UCSD-AML1 (cell line): Measurements from ENCODE around the gene TMEM168.
"Not testable (repeated sequence)": the region's sequence is repeated elsewhere in the genome, so short reads cannot be mapped to it uniquely, and the experiment has no call there.

Experiments
- DNase-seq: peaks from one replicate; lab custom pipeline; 2025; ENCODE audit not compliant: unreplicated experiment; lab: John Stamatoyannopoulos, UW

The TMEM168 gene

GRCh38 chr7:112782498-112782897 is 7.7 kb downstream of the TMEM168 start:
- DNase-seq: no peak

- no peak for DNase-seq
Observed at GRCh38 chr7:112781558-112781957, 8.6 kb downstream of the TMEM168 start.

DNA sequence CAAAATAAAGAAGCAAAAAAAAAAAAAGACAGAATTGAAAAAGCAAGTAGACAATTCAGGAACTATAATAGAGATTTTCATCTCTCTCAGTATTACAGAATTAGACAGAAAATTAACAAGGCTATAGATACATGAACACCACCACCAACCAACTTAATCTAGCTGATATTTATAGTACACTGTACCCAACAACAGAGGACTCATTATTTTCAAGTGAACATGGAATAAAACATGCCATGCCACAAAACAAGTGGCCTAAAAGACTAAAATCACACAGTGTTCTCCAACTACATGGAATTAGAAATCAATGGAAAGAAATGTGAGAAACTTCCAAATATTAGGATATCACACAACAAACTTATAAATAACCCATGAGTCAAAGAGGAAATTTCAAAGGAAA is 9.1 kb downstream of the TMEM168 start:
- no peak for DNase-seq

DNA sequence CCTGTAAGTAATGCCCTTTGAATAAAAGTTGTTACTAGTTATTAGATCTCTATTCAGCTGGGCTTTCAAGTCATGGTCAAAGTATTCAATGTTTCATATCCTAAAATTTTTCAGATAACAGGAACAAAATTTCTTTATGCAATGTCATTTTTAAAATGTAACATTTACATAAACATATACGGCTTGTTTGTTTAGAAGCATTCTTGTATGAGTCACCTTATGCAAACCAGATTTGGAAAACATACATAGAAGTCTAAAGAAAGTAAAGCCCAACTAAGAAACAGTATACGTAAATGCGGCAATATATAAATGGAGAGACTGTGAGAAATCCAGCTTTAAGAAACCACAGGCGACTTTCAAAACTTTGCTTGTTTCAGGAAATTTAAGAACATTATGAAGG is 10.5 kb downstream of the TMEM168 start:
- DNase-seq: no peak

- no peak for DNase-seq
Observed at GRCh38 chr7:112777406-112777805, 12.8 kb downstream of the TMEM168 start.

DNA sequence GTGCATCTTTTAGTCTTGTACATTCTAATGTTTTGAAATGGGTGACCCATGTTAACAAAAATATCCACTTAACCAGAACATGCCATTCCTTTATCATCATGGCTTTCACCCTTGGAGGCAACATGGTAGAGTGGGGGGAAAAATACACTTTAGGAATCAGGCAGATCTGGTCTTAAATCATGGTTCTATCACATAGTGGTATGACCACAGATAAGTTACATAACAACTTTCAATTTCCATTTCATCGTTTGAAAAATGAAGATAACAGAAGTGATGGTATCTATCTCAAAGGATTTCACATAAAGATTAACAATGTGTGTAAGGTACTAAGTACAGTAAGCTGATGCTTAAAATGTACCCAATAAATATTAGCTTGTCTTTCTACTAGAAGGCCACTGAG is 19.0 kb downstream of the TMEM168 start:
- no peak for DNase-seq

- no peak for DNase-seq
Observed at GRCh38 chr7:112770051-112770450, 20.1 kb downstream of the TMEM168 start.

DNA sequence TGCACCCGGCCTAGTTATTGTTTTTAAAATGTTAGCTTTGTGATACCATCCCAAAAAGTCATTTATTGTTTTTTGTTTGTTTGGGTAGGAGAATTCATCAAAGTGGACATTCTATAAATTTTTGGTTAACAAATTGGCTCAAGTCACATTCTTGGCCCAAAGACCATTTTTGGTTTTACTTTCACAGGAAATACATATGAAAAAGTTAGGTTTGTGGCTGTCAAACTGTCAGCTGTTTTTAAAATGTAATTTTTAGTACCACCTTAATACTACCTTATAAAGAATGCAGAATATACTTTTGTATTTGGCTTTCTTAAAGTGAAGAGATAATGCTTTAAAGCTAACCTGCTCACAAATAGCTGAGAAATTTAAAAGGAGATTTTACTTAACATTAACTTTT is 25.1 kb downstream of the TMEM168 start:
- DNase-seq: no peak

DNA sequence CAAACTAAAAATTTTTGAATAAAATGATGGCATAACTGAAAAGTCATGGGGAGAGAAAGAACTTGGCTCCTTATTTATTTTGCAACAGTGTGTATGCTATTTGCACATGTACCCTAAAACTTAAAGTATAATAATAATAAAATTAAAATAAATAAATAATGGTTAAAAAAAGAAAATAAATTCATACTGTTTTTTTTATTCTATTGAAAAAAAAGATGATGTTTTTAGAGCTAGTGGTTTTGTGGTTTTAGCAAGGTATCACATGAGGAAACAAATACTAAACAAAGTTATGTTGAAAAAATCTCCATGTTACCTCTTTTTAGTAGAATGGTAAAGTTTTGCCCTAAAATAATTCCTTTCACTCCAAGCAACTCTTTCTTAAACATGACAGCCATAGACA is 26.2 kb downstream of the TMEM168 start:
- DNase-seq: no peak

- no peak for DNase-seq
Observed at GRCh38 chr7:112763298-112763697, 26.9 kb downstream of the TMEM168 start.

DNA sequence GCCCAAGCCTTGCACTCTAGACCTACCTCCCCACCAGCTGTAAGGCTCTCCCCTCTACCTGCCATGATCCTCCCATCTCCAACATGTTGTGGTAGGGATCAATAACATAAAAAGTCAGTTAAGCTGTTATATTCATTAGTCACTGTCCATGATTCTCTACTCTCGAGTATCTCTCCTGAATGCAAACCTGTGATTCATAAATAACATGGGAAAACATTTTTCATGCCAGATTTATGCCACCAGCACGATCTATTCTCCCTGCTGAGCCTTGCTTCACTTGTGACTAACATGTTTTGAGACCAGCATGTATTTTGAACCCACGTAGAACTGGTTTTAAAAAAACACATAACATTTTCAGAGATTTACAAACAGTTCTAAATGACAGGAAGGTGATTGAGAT is 30.3 kb downstream of the TMEM168 start:
- no peak for DNase-seq

DNA sequence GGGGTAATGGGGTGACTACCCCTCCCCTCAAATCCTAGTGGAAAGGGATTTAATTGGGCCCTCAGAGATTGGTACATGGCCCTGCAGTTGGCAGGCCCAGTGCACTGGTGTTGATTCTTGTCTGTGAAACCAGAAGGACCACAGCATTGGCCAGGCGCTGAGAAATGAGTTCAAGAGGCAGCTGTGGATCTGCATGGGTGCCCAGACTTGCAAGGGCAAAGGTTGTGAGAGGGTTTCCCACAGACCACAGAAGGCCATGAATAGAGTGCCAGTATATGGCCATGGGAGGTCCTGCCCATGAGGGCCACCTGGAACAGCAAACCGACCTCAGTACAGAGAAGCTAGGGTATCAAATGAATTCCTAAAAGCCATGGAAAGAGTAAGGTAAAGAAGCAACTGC is 32.9 kb downstream of the TMEM168 start:
- no peak for DNase-seq

DNA sequence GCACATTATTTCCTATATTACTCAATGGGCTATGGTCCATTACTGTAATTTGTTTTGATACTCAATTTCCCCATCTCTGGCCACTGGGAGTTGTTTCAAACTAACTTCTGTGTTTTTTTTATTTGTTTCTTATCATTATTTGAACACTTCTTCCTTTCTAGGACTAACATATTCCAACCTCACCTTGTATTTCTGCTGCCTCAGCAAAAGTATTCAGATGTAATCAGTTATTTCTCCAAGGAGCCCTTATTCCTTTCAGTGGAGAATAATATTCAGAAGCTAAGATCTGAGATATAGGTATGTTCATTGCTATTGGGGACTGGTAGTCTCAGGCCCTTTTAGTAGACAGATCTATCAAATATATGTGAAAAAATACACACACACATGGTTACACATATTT is 36.9 kb downstream of the TMEM168 start:
- no peak for DNase-seq

DNA sequence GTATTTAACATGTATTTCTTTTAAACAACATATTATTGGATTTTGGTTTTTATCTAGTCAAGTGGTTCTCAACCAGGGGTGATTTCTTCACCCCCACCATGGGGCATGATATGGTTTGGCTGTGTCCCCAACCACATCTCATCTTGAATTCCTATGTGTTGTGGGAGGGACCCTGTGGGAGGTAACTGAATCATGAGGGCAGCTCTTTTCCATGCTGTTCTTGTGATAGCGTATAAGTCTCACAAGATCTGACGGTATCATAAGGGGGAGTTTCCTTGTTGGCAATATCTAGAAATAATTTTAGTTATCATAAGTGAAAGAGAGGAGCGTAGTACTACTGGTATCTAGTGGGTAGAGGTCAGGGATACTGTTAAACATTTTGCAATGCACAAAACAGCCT is 37.6 kb downstream of the TMEM168 start:
- no peak for DNase-seq

GRCh38 chr7:112749775-112750174 is 40.4 kb downstream of the TMEM168 start:
- DNase-seq: no peak

- no peak for DNase-seq
Observed at GRCh38 chr7:112748381-112748780, 41.8 kb downstream of the TMEM168 start.

DNA sequence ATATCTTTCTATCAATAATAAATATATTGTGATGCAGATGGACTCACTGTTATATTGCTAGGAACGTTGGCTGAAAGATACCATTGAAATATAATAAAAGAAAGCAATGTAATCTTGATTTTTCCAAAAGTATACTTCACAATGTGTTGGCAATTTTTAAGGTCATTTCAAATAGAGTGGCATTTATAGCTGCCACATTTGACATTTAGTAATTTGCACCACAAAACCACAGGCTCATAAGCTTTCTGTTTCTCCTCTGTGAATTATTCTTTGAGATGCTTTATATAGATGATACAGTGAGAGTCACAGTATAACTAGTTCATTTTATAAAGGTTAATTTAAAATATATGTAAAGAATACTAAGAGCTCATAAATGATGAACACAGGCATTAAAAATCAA is 44.6 kb downstream of the TMEM168 start:
- no peak for DNase-seq

- DNase-seq: no peak
Observed at GRCh38 chr7:112744818-112745217, 45.4 kb downstream of the TMEM168 start.

- DNase-seq: no peak
Observed at GRCh38 chr7:112743811-112744210, 46.4 kb downstream of the TMEM168 start.

GRCh38 chr7:112740667-112741066 is 49.5 kb downstream of the TMEM168 start:
- DNase-seq: no peak

- no peak for DNase-seq
Observed at GRCh38 chr7:112739436-112740180, 50.6 kb downstream of the TMEM168 start.

- no peak for DNase-seq
Observed at GRCh38 chr7:112735261-112735660, 54.9 kb downstream of the TMEM168 start.

DNA sequence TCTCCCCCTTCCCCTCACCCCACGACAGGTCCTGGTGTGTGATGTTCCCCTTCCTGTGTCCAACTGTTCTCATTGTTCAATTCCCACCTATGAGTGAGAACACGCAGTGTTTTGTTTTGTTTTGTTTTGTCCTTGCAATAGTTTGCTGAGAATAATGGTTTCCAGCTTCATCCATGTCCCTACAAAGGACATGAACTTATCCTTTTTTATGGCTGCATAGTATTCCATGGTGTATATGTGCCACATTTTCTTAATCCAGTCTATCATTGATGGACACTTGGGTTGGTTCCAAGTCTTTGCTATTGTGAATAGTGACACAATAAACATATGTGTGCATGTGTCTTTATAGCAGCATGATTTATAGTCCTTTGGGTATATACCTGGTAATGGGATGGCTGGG is 58.9 kb downstream of the TMEM168 start:
- not testable (repeated sequence) for DNase-seq
